Measurements from ENCODE around the gene ITLN2.

ITLN2 gene

GRCh38 chr1:160978510-160978927 is 23.9 kb upstream of the ITLN2 start:
- no peaks in the 10 kb centered on the region for H3K9me3 ChIP-seq (ENCODE audit: control insufficient read depth, low read length)

GRCh38 chr1:160975026-160975425 is 20.4 kb upstream of the ITLN2 start:
- H3K36me3 ChIP-seq (ENCODE audit: control insufficient read depth in 1 of 2, insufficient read depth in 2 of 2, low read depth in 1 of 2, low read length in 2 of 2): no peaks in the 10 kb centered on the region
- H3K23ac ChIP-seq (ENCODE audit: low read length in 2 of 2): no peak overlapping the region
- H3K9ac ChIP-seq (ENCODE audit: low read length): no peak overlapping the region
- H2BK5ac ChIP-seq (ENCODE audit: low read depth, low read length, poor library complexity, severe bottlenecking): no peak overlapping the region
- H3K4me1 ChIP-seq (ENCODE audit: control insufficient read depth, insufficient read depth, low read depth, low read length): no peaks in the 10 kb centered on the region
- no peaks in the 10 kb centered on the region for H3K9me3 ChIP-seq (ENCODE audit: control insufficient read depth, low read length)
- H2AFZ ChIP-seq (ENCODE audit: low read depth, low read length): no peak overlapping the region
- H3K4ac ChIP-seq (ENCODE audit: low read depth in 1 of 2, low read length in 2 of 2): no peak overlapping the region
- DNase-seq: no peak
- H3K18ac ChIP-seq (ENCODE audit: low read depth in 1 of 2, low read length in 2 of 2): no peak overlapping the region
- no peak overlapping the region for H4K91ac ChIP-seq (ENCODE audit: low read length)
- H2BK15ac ChIP-seq (ENCODE audit: low read depth, poor library complexity, severe bottlenecking): no peak overlapping the region
- no peak overlapping the region for H2BK12ac ChIP-seq (ENCODE audit: low read length in 2 of 2)
- H4K8ac ChIP-seq (ENCODE audit: low read length): no peak overlapping the region
- H3K4me3 ChIP-seq (ENCODE audit: insufficient read depth in 1 of 2, low read depth in 1 of 2, low read length in 2 of 2): no peak overlapping the region
- no peak overlapping the region for H2AK5ac ChIP-seq (ENCODE audit: low read length, severe bottlenecking)
- H3K79me1 ChIP-seq (replicated peaks; ENCODE audit: low read length, poor library complexity, severe bottlenecking): no peaks in the 10 kb centered on the region
- no peak overlapping the region for H3K27ac ChIP-seq (ENCODE audit: low read length, poor library complexity, severe bottlenecking)
- no peak overlapping the region for H3K14ac ChIP-seq (ENCODE audit: low read length in 2 of 2)
- no peak overlapping the region for H3K4me2 ChIP-seq (ENCODE audit: low read length, poor library complexity, severe bottlenecking)
- no peak overlapping the region for H2BK120ac ChIP-seq (ENCODE audit: low read depth, low read length)
- no CpG with 5 or more reads among the region's 2 CpGs for WGBS
- peaks cover 11 to 23% of the 10 kb centered on the region in 2 experiments for H3K27me3 ChIP-seq (ENCODE audit: control insufficient read depth in 1 of 2, insufficient read depth in 1 of 2, low read length in 2 of 2)

More at GRCh38 chr1:160978510-160978927, 23.9 kb upstream of the ITLN2 start:
- Histone ChIP-seq H3K4me2 (ENCODE audit: low read length, poor library complexity, severe bottlenecking) (no peak overlapping the region), H2BK120ac (ENCODE audit: low read depth, low read length) (no peak overlapping the region), H3K4ac (ENCODE audit: low read depth in 1 of 2, low read length in 2 of 2) (no peak overlapping the region), H2AFZ (ENCODE audit: low read depth, low read length) (no peak overlapping the region), H3K27me3 (ENCODE audit: control insufficient read depth in 1 of 2, insufficient read depth in 1 of 2, low read length in 2 of 2) (peaks cover 30 to 36% of the 10 kb centered on the region in 2 experiments), H2AK5ac (ENCODE audit: low read length, severe bottlenecking) (no peak overlapping the region), H3K9ac (ENCODE audit: low read length) (no peak overlapping the region), H3K18ac (ENCODE audit: low read depth in 1 of 2, low read length in 2 of 2) (no peak overlapping the region), H3K4me1 (ENCODE audit: control insufficient read depth, insufficient read depth, low read depth, low read length) (peaks cover 4% of the 10 kb centered on the region), H4K91ac (ENCODE audit: low read length) (no peak overlapping the region), H2BK12ac (ENCODE audit: low read length in 2 of 2) (no peak overlapping the region), H3K4me3 (ENCODE audit: insufficient read depth in 1 of 2, low read depth in 1 of 2, low read length in 2 of 2) (no peak overlapping the region), H4K8ac (ENCODE audit: low read length) (no peak overlapping the region), H3K23ac (ENCODE audit: low read length in 2 of 2) (no peak overlapping the region), H3K79me1 (replicated peaks; ENCODE audit: low read length, poor library complexity, severe bottlenecking) (no peaks in the 10 kb centered on the region), H3K27ac (ENCODE audit: low read length, poor library complexity, severe bottlenecking) (no peak overlapping the region), H3K36me3 (ENCODE audit: control insufficient read depth in 1 of 2, insufficient read depth in 2 of 2, low read depth in 1 of 2, low read length in 2 of 2) (no peaks in the 10 kb centered on the region), H3K14ac (ENCODE audit: low read length in 2 of 2) (no peak overlapping the region), H2BK5ac (ENCODE audit: low read depth, low read length, poor library complexity, severe bottlenecking) (no peak overlapping the region), H2BK15ac (ENCODE audit: low read depth, poor library complexity, severe bottlenecking) (no peak overlapping the region)
- 90% methylated on average over 7 of the region's 11 CpGs for WGBS
- no peak for DNase-seq

GRCh38 chr1:160973491-160973890 is 18.9 kb upstream of the ITLN2 start:
- H3K36me3 ChIP-seq (ENCODE audit: control insufficient read depth in 1 of 2, insufficient read depth in 2 of 2, low read depth in 1 of 2, low read length in 2 of 2): no peaks in the 10 kb centered on the region
- 86% methylated on average over 3 of the region's 4 CpGs for WGBS
- no peak overlapping the region for H3K4me2 ChIP-seq (ENCODE audit: low read length, poor library complexity, severe bottlenecking)
- no peaks in the 10 kb centered on the region for H3K9me3 ChIP-seq (ENCODE audit: control insufficient read depth, low read length)
- no peak overlapping the region for H3K18ac ChIP-seq (ENCODE audit: low read depth in 1 of 2, low read length in 2 of 2)
- no peak overlapping the region for H4K8ac ChIP-seq (ENCODE audit: low read length)
- H3K4ac ChIP-seq (ENCODE audit: low read depth in 1 of 2, low read length in 2 of 2): no peak overlapping the region
- H2BK15ac ChIP-seq (ENCODE audit: low read depth, poor library complexity, severe bottlenecking): no peak overlapping the region
- no peak overlapping the region for H4K91ac ChIP-seq (ENCODE audit: low read length)
- no peaks in the 10 kb centered on the region for H3K4me1 ChIP-seq (ENCODE audit: control insufficient read depth, insufficient read depth, low read depth, low read length)
- H3K9ac ChIP-seq (ENCODE audit: low read length): no peak overlapping the region
- no peak overlapping the region for H2BK5ac ChIP-seq (ENCODE audit: low read depth, low read length, poor library complexity, severe bottlenecking)
- H2BK120ac ChIP-seq (ENCODE audit: low read depth, low read length): no peak overlapping the region
- peaks cover 11 to 16% of the 10 kb centered on the region in 2 experiments for H3K27me3 ChIP-seq (ENCODE audit: control insufficient read depth in 1 of 2, insufficient read depth in 1 of 2, low read length in 2 of 2)
- no peak overlapping the region for H3K27ac ChIP-seq (ENCODE audit: low read length, poor library complexity, severe bottlenecking)
- no peak for DNase-seq
- no peak overlapping the region for H3K14ac ChIP-seq (ENCODE audit: low read length in 2 of 2)
- no peak overlapping the region for H2BK12ac ChIP-seq (ENCODE audit: low read length in 2 of 2)
- H2AFZ ChIP-seq (ENCODE audit: low read depth, low read length): no peak overlapping the region
- H3K4me3 ChIP-seq (ENCODE audit: insufficient read depth in 1 of 2, low read depth in 1 of 2, low read length in 2 of 2): no peak overlapping the region
- H2AK5ac ChIP-seq (ENCODE audit: low read length, severe bottlenecking): no peak overlapping the region
- H3K23ac ChIP-seq (ENCODE audit: low read length in 2 of 2): no peak overlapping the region
- H3K79me1 ChIP-seq (replicated peaks; ENCODE audit: low read length, poor library complexity, severe bottlenecking): no peaks in the 10 kb centered on the region

- Histone ChIP-seq H4K8ac (ENCODE audit: low read length) (no peak overlapping the region), H2AFZ (ENCODE audit: low read depth, low read length) (no peak overlapping the region), H2BK5ac (ENCODE audit: low read depth, low read length, poor library complexity, severe bottlenecking) (no peak overlapping the region), H3K36me3 (ENCODE audit: control insufficient read depth in 1 of 2, insufficient read depth in 2 of 2, low read depth in 1 of 2, low read length in 2 of 2) (no peaks in the 10 kb centered on the region), H3K18ac (ENCODE audit: low read depth in 1 of 2, low read length in 2 of 2) (no peak overlapping the region), H3K4ac (ENCODE audit: low read depth in 1 of 2, low read length in 2 of 2) (no peak overlapping the region), H3K23ac (ENCODE audit: low read length in 2 of 2) (no peak overlapping the region), H2BK15ac (ENCODE audit: low read depth, poor library complexity, severe bottlenecking) (no peak overlapping the region), H2BK120ac (ENCODE audit: low read depth, low read length) (no peak overlapping the region), H3K27ac (ENCODE audit: low read length, poor library complexity, severe bottlenecking) (no peak overlapping the region), H4K91ac (ENCODE audit: low read length) (no peak overlapping the region), H3K9me3 (ENCODE audit: control insufficient read depth, low read length) (no peaks in the 10 kb centered on the region), H3K4me1 (ENCODE audit: control insufficient read depth, insufficient read depth, low read depth, low read length) (no peaks in the 10 kb centered on the region), H3K9ac (ENCODE audit: low read length) (no peak overlapping the region), H2AK5ac (ENCODE audit: low read length, severe bottlenecking) (no peak overlapping the region), H3K79me1 (replicated peaks; ENCODE audit: low read length, poor library complexity, severe bottlenecking) (no peaks in the 10 kb centered on the region), H3K4me3 (ENCODE audit: insufficient read depth in 1 of 2, low read depth in 1 of 2, low read length in 2 of 2) (no peak overlapping the region), H3K14ac (ENCODE audit: low read length in 2 of 2) (no peak overlapping the region), H2BK12ac (ENCODE audit: low read length in 2 of 2) (no peak overlapping the region), H3K27me3 (ENCODE audit: control insufficient read depth in 1 of 2, insufficient read depth in 1 of 2, low read length in 2 of 2) (peaks cover 11 to 16% of the 10 kb centered on the region in 2 experiments), H3K4me2 (ENCODE audit: low read length, poor library complexity, severe bottlenecking) (no peak overlapping the region)
- no peak for DNase-seq
- 42% methylated on average over 3 of the region's 3 CpGs for WGBS
Observed at GRCh38 chr1:160972939-160973338, 18.3 kb upstream of the ITLN2 start.

Measured in mesenchymal stem cell (in vitro differentiated cells and primary cell).